GM19035 (cell line): ENCODE measurements around the gene TTC9.
A peak's percentile ranks its signal among the peaks of the same experiment; 100 is the strongest.

Experiments
- ATAC-seq: cut with Tn5 transposase; IDR thresholded peaks from one replicate; pipeline ENCODE4 v1.9.1; 2021; ENCODE audit not compliant: unreplicated experiment

The TTC9 gene

DNA sequence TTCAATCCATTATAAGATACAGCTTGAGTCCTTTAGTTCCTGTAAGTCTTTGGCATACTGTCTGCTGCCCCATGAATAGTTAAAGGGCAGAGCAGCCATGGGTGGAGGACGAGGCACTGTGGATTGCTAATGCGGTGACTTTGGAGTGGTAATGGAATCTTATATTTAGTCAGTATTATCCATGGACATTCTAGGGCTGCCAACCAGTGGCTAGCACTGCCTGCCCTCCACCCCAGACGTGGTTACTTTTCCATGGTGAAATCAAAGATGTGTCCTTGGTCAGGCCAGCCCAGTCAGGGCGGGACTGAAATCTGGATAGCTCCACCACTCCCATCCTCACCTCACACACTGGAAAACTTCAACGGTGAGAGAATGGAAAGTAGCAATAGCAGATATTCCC, 2.3 kb downstream of the TTC9 start:
- ATAC-seq: no peak

DNA sequence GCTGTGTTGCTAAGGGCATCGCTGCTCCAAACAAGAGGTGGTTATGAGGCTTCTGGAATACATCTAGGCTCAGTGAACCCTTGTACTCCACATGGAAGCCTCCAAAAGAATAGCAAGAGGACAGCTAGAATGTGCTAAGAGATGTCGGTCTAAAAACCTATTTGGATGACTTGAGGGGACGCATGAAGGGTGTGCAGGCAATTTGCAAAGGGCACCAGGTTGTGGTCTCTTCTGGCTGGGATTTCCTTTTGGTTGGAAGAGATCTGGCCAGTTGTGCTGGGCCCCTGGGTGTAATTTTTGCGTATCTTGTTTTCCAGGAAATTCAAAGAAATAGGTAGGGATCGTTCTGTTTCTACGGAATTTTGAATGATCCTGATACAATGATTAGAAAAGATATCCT, 4.2 kb downstream of the TTC9 start:
- no peak for ATAC-seq

DNA sequence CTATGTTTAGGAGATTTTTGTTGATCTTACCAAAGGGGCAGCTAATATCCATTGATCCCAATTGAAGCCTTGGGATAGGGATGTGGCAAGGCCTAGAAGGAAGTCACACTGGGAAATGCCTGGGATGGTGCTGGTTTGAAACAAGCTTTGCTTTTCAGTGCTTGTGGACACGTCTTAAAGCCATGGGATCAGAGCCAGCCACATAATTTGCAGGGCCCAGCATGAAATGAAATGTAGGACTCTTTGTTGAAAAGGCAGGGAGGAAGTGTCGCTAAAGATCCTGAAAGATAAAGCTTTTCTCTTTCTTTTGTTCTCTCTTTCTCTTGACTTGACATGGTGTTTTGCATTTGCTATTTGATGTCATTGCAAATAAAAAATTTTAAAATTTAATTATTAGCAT, 5.0 kb downstream of the TTC9 start:
- ATAC-seq: no peak

DNA sequence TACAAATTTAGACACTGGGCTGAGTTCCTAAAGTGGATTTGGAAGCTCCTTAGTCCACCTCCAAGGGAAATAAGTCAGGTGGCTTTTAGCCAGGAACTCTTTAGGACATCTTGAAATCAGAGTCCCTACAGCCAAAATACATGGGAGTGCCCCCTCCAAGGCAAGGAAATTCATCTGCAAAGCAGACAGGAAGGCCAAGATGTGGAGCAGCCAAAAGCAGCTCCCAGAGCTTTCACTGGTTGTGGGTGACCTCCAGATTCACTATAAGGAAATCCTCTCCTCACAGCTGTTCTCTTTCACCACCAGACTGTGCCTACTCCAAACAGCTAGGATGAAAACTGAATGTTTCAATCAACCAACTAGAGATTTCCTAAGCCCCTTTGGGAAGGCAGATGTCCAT, 6.6 kb downstream of the TTC9 start:
- no peak for ATAC-seq

DNA sequence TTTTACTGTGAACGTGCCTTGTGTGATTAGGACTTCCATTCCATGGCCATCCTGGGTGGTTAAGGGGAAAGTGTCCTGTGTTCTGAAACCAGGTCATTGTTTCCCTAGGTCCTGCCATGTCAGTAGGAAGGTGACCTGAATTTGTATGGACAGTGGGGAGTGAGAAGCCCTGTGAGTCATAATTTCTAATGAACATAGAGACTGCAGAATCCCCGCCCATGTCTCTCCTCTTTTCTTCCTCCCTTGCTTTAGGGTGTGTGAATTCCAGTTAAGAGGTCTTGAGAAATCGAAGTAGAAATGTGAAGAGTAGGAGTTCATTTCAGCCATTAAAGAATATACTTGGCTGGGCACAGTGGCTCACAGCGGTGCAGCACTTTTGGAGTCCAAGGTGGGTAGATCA, 8.1 kb downstream of the TTC9 start:
- ATAC-seq: no peak

DNA sequence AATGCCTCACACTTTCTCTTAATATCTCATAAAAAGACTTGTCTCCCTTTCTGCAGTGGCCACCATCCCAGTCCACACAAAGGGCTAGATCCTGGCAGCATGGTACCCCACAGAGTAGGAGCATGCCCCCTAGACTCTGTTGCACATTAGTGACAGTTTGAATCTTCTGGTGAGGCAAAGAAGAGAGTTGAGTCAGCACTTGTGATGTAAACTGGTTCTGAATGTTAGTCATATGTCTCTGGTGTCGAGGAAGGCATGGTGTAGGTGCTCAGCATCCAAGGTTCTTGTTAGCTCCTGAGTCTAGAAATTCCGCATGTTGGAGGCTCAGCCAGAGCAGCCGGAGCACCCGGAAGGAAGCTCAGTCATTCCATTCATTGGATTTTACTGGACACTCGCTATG, 9.8 kb downstream of the TTC9 start:
- no peak for ATAC-seq

DNA sequence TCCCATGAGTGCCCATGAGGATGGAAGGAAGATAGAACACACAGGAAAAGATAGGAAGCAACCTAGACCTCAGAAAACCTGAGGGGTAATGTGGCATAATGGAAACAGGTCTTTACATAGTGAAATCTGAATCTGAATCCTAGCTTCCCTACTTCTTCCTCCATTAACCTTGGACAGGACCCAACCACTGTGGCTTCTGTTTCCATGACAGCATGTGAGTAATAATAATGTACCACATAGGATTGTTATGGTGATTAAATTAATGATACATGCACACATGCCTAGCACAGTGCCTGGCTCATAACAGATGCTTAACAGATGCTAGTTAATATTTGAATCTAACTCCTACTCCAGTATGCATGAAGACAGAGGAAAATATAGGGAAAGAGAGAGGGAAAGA, 11.2 kb downstream of the TTC9 start:
- no peak for ATAC-seq

DNA sequence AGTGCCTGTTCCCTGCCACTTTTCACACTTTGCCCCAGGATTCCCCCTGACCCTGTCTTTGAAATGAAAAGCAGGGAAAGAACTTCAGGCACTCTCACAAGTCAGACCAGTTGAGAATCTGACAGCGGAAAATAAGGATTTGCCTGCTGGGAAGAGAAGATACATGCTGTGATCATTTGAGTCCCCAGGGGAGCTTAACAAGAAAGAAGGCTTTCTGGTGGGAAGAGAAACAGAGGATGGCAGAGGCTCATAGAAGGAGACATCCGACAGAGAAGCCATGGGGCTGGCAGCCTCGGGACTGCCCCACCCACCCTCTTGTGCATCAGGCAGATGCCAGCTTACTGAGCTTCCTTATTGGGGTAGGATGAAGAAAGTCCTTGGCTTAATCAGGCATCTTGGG, 11.9 kb downstream of the TTC9 start:
- no peak for ATAC-seq

DNA sequence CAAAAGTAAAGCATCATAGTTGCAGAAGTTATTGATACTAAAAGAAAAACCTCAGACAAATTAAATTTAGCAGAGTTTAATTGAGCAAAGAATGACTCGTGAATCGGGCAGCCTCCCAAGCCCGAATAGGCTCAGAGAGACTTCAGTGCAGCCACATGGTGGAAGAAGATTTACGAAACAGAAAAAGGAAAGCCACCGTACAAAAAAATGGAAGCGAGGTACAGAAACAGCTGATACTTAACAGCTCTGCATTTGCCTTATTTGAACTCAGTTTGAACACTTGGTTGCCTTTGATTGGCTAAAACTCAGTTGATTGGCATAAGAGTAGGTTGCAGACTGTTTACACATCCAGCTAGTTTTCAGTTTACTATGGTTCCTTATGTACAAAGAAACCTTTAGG, 12.9 kb downstream of the TTC9 start:
- ATAC-seq: peak; percentile 46

DNA sequence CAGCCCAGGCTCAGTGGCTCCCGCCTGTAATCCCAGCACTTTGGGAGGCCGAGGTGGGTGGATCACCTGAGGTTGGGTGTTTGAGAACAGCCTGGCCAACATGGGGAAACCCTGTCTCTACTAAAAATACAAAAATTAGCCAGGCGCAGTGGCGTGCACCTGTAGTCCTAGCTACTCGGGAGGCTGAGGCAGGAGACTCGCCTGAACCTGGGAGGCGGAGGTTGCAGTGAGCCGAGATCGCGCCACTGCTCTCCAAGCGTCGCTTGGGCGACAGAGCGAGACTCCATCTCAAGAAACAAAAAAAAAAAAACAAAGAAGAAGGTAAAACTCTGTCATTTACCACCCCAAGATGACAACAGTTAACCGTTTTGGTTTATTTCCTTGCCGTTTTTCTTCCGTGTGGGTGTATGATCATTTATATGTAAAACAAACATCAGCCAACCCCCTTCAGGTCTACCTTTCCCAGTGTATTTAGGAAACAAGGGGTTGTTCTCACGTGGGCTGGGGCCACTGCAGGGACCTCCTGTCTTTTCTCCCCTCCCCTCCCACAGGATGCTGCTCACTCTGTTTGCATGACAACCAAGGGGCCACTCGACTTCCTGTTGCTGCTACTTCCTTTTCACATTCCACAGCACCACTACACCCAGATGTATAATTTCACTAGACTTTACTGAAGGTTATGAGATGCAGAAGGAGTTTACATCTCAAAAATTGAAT, 13.6 kb downstream of the TTC9 start:
- ATAC-seq: peak; percentile 56

DNA sequence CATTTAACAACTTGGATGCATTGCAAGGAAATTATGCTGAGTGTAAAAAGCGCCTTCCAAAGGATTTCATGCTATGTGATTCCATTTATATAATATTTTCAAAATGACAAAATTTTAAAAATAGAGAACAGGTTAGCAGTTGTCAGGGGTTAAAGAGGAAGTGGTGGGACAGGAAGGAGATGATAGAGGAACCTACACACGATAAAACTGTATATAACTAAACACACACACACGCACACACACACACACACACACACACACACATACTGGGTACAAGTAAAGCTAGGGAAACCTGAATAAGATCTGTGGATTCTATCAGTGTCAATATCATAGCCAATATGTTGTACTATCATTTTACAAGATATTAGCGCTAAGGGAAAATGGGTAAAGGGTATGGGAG, 17.2 kb downstream of the TTC9 start:
- ATAC-seq: no peak

DNA sequence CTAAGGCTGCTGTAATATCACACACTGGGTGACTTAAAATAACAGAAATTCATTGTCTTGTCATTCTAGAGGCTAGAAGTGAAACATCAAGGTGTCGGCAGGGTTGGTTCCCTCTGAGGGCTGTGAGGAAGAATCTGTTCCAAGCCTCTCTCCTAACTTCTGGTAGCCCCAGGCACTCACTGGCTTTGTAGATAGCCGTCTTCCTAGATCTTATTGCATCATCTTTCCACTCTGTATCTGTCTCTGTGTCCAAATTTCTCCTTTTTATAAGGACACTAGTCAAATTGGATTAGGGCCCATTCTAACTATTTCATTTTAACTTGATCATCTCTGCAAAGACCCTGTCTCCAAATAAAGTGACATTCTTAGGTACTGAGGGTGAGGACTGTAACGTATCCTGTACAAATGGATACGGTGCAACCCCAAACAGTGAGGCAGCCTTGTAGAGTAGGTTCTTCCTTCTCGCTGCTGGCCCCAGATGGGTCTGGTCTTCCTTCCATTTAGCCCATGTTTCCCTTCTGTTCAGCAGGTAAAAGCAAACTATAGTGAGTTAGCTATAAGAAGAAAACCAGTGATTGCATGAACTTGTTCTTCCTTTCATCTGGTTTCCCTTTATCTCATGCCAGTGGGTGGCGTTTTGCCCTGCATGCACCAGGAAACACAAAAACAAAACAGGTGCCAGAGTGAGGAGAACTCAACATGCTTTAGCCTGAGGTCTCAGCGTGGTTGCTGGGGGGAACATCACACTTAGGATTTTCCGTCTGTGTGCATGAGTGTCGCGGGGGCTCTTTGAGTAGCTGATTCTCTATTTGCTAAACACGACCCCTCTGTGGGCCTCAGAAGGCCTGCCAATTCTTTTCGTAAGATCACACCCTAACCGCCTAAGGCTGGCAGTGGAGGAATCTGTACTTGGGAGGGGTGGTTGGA, 19.5 kb downstream of the TTC9 start:
- ATAC-seq: no peak

DNA sequence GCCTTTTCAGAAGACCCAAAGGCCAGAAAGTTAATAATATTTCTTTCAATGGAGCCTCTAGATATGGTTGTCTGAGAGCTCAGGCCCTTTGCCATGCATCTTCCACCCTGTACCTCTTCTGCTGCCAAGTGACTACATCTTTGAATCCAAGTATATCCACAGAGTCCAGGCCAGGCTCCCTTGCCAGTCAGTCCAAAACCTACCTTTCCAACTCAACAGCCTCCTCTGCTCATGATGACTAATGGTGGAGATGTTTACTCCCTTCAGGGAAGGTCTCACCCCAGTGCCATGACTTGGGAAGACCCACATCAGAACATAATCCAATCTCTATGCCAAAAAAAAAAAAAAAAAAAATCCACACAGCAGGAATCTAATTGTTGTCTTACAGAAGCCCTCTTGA, 20.4 kb downstream of the TTC9 start:
- no peak for ATAC-seq

DNA sequence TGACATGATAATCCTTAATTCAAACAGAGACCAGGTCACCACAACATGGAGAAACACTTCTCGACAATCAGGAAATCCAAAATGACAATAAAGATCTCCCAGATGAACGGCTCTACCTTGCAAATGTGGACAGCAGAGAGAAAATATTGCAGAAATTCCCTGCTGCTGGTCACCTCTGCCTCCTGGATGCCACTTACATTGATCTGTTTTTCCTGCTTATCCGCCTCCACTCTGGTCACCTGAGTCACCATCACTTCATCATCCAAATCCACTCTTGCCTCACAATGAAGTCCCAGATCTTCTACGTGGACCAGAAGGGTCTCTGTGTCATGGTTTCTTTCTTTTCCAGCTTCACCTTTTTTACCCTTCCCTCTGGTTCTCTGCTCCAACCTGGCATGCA, 21.1 kb downstream of the TTC9 start:
- ATAC-seq: no peak

DNA sequence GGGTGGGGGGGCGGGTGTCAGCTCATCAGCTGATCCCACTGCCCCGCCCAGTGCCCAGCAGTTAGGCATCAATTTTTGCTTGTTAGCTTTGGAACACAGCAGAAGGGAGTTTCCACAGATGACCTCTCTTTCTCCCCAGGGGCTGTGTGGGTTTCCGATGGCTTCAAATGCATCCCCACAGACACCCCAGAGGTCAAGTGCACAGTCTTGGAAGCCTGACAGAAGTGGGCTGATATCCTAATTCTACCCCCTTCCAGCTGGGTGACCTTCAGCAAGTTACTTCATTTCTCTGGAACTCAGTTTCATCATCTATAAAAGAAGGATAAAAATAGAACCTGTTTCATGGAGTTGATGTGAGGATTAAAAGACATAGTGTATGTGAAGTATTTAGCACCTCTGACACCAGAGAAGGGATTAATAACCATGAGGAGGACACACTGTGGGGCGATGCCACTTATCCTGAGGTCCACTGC, 22.0 kb downstream of the TTC9 start:
- ATAC-seq: peak; percentile 42

DNA sequence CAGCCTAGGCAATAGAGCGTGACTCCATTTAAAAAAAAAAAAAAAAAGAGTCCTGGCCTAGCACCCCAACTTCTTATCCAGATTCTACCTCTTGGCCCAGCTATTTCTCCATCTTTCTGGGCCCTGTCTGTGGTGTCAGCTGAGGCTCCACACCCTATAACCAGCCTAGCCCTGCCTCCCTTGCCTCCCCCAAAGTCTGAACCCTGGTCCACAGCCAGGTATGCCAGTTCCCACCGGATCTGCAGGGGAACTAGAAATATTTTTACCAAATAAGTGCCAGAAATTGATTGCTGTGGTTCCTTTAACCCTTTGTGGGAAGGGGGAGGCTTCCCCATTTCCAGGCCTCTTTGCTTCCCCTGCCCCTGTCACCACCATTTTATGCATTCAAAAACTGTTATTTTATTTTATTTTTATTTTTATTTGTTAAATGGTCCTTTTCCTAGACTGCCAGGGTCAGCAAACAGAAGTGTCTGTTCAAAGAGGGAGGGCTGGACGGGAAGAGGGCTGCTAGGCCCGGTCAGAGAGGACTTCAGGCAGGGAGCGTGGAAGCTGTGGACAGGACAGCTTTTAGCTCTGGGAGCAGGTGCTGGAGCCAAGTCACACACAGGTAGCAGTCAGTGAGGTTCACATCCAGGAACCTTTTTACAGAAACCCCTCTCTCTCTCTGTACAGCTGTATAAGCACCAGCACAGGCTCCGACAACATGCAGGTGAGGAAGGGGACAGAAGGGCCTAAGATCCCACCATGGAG, 23.2 kb downstream of the TTC9 start:
- ATAC-seq: peak; percentile 12

DNA sequence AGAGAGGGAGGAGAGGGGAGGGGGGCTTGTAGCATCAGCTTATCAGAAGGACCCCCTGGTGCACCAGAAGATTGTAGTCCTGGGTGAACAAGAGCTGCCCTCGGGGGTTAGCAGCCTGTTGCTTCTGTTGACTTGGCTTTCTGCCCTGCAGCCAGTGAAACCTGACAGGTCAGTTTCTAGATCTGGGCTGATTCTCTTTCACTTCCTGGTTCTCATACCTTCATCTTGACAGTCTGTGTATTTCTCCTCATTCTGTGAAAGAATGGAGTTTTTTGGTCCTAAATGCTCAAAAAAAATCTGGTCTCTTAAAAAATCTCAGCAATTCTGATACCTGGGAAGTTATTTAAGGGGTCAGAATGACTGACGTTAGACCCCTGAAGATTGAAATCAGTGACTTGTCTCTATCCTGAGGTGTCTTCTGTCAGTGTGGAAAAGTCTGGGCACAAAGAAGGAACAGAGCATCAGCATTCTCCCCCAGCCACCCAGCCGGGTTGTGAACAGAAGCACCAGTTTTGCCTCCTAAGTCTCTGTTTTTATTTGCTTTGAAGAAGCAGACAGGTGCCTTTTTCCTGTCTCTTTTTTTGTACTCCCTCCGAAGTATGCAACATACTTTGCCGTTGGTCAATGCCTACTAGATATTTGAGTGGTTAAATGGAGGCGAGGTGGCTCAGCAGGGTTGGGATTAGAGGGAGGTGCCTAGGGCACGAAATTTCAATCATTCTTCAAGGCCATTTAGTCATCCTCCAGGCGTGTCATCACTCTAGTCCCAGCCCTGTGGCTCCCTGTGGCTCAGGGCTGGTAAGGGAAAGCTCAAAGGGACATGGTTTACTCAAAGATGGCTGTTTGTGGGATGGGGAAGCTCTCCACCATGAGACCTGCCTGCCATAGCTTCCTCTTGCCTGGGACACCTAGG, 24.0 kb downstream of the TTC9 start:
- ATAC-seq: peak; percentile 55

DNA sequence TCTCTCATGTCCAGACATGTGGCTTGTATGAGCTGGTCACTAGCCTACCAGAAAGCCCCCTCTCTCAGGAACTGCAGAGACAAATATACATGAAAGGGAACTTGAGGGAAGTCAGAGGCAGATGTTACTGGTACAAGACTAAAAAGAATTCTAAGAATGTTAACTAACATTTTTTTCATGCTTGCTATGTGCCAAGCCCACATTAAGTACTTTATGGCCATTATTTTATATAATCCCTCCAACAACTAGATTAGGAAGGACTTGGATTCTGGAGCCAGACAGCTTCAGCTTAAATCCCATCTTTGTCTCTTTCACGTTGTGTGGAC, 24.6 kb downstream of the TTC9 start:
- ATAC-seq: no peak

DNA sequence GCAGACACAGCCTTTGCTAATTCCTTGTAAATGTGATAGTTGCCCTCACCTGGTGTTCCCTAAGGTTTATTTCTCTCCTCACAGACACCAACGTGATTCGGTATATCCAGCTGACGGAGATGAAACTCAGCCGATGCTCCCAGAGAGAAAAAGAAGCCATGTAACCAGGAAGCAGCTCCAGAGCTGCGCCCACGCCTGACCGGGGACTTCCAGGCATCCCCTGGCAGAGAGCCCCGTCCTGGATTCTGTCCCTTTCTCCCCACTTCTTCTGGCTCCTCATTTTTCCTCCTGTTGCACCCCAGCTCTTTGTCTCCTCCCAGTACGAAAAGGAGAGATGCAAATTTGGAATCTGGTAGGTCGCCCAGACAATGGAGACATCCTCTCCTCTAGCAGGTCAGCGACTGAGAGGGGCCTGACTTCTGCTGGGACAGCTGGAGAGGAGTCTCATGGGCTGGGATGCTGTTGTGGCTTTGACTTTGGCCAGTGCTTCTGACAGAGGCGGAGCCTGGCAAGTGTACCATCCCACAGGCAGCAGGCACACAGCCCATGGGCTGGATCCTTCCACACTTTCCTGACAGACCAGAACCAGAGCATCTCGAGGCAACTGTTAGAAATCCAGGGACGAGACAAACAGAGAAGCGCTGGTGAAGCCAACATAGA, 29.4 kb downstream of the TTC9 start:
- no peak for ATAC-seq
